HG02885 (cell line): ENCODE data around the gene LSM14B.

ENCODE experiments used
- ATAC-seq: cut with Tn5 transposase; IDR thresholded peaks from one replicate; pipeline ENCODE4 v1.9.1; 2021; ENCODE audit warnings: mild to moderate bottlenecking; ENCODE audit not compliant: unreplicated experiment, poor library complexity

The LSM14B gene

DNA sequence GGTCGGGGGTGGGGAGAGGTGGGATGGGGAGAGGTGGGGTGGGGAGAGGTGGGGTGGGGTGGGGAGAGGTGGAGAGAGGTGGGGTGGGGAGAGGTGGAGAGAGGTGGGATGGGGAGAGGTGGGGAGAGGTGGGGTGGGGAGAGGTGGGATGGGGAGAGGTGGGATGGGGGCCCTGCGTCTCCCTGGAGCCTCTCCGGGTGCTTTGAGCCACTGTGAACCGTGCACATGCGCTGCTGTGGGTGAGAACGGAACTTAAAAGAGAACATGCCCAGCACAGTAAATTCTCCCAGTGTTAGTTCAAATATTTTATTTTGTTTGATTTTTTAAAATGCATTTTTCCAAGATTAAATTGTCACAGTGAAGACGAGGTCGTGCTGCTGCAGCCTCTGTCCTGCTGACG, 38.0 kb downstream of the LSM14B start:
- ATAC-seq = no peak

- ATAC-seq = no peak
Measured at GRCh38 chr20:62160876-62161275, 38.6 kb downstream of the LSM14B start.

DNA sequence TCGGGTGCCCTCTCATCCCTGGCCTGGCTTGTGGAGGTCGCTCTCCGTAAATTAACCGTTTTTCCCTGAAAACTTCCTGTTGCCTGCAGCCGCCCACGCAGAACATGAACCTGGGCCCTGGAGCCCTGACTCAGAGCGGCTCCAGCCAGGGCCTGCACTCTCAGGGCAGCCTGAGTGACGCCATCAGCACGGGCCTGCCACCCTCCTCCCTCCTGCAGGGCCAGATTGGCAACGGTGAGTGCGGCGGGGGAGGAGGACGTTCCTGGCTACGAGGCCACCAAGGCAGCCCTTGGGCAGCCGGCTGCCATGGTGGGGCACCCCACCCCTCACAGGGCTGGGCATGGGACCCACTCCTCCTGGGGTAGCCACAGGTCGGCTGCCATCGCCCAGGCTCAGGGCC, 39.1 kb downstream of the LSM14B start:
- ATAC-seq = no peak

GRCh38 chr20:62162765-62163484, 40.6 kb downstream of the LSM14B start:
- ATAC-seq = no peak

GRCh38 chr20:62163485-62163865, 41.2 kb downstream of the LSM14B start:
- no peak for ATAC-seq

DNA sequence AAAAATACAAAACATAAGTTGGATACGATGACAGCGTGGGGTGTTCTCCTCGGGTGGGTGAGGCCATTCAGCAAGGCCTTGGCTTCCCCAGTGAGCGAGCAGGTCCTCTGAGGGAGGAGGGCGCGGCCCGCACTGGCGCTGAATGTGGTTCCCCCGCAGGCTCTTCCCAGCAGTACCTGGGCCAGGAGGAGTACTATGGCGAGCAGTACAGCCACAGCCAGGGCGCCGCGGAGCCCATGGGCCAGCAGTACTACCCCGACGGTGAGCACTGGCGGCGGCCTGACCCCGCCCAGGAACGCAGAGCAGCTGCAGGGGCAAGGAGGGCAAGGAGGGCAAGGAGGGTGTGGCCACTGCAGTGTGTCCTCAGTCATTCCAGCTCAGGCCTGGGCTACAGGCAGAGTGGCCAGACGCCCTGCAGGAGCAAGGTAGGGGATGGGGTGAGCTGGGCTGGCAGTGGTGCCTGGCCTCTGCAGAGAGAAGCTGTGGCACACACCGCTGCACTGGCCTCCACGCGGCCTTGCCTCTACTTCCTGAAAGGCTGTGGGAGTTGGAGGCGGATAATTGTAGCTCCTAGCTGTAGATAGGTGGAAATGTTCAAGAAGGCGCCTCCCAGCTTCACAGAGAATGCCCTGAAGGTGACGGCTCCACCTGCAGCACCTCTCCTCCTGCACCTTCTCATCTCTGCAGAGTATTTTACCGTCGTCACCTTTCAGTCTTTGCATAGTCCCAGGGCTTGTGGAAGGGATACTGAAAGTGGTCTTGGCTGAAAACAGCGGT, 41.9 kb downstream of the LSM14B start:
- no peak for ATAC-seq

DNA sequence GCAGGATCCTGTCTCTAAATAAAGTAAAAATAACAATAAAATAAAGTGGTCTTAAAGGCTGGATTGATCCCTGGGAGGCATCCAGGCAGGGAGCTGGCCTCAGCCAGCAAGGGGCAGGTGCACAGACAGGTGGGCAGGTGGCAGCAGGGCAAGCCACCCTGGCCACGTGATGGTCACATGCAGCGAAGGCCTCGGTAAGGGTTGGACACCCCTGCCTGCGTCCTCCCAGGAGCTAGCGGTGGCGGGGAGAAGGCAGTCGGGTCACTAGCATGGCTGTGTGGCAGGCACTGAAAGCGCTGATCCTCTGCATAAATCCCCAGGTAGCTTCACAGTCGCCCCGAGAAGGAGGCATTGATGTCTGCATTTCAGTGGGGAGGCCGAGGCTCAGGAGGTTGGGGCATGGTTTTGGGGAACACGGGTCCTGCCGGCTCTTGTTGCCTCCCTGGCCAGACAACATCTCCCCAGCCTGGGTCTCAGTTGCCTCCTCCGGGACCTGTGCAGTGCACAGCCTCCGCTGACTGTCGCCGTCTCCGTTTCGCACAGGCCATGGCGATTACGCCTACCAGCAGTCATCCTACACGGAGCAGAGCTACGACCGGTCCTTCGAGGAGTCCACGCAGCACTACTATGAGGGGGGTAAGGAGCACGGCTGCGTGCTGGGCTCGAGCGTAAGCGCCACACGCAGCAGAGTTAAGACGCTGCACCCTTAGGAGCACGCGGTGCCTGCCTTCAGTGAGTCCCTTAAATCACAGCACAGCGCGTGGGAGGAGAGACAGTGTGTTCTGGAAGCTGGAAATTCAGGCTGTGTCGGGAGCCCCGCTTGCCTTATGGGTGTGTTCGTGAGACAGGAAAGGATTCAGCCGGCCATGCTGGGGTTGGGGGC, 42.8 kb downstream of the LSM14B start:
- ATAC-seq = no peak

- no peak for ATAC-seq
Measured at GRCh38 chr20:62165762-62166399, 43.6 kb downstream of the LSM14B start.

DNA sequence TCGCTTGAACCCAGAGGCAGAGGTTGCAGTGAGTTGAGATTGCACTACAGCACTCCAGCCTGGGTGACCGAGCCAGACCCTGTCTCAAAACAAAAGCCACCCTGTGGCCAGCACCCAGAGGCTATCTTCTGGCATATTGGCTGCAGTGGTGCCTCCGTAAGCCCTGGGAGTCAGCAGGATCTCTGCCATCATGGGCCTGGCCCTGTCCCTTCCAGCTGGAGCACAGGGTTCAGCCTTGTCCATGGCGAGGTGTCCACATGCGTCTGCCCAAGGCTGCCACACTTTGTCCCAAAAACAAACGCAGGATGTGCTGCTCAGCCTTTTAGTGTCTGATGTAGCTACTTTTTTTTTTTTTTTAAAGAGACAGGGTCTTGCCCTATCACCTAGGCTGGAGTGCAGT, 45.2 kb downstream of the LSM14B start:
- ATAC-seq = no peak

DNA sequence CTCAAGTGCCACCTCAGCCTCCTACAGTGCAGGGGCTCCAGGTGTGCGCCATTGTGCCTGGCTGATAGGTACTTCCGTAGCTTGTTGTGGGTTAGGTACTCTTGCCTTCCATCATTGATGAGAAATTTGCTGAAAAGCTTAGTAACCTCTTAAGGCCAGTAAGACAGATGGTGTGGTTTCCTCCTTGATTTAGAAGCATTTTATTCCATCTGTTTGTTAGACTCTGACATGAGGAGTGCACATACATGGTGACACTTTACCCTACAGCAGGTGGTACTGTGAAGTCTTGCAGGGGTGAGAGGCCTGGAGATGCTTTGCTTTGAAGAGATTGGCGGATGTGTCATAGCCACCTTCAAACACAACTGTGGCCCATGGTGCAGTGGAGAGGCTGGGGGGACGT, 45.8 kb downstream of the LSM14B start:
- ATAC-seq = no peak

- ATAC-seq = no peak
Measured at GRCh38 chr20:62168890-62169435, 46.7 kb downstream of the LSM14B start.

GRCh38 chr20:62170536-62170935, 48.3 kb downstream of the LSM14B start:
- ATAC-seq = no peak

DNA sequence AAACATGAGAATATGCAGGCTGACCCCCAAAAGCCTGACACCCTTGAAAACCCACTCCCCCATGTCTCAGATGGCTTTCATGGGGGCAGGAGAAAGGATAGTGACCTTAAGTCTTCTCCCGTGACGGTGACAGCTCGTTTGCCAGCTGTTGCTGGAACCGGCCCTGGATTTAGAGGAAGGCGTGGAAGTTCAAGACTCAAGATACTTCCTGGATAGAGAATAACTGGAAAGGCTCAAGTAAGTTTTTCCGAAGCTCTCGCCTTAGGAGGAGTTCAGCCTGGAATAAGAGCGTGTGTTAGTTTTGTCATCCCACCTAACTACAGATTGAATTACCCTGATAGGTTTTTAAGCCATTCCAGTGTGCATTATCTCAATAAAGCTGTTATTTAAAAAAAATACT, 49.0 kb downstream of the LSM14B start:
- no peak for ATAC-seq

DNA sequence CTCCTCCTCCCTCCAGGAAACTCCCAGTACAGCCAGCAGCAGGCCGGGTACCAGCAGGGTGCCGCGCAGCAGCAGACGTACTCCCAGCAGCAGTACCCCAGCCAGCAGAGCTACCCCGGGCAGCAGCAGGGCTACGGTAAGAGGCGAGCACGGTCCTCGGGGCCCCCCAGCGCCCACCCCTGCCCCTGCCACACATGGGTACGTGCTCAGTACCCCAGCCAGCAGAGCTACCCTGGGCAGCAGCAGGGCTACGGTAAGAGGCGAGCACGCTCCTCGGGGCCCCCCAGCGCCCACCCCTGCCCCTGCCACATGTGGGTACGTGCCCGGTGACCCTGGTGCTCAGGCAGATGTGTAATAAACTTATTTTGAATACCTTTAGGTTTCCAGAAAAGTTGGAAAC, 50.4 kb downstream of the LSM14B start:
- ATAC-seq = no peak

DNA sequence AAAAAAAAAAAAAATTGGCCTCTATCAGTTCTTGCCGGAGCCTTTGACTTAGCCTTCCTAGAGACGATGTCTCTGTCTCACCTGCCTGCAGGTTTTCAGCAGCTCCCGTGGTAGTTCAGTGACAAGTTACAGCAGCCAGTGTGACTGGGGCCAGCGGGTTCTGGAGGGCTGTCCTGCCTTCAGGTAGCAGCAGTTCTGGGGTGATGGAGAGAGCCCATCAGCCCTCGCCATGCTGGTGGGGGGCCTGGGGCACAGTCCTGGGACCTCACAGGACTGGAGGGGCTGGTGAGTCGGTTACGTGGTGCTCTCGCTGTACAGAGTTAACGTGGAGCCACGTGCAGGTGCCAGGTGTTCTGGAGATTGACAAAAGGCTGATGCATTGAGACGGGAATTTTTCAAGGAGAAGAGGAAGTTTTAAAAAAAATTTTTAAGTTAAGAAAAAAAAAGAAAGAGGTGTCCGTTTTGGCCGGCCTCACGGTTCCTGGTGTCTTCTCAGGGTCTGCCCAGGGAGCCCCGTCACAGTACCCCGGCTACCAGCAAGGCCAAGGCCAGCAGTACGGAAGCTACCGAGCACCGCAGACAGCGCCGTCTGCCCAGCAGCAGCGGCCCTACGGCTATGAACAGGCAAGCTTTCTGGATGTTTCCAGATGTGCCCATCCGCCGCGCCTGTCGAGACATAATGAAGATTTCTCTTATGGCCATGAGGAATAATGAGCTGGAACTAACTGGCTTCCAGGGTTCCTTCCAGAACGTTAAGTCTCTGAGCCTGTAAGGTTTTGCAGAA, 51.9 kb downstream of the LSM14B start:
- ATAC-seq = no peak

- no peak for ATAC-seq
Measured at GRCh38 chr20:62174870-62175624, 52.8 kb downstream of the LSM14B start.

GRCh38 chr20:62175711-62176110, 53.4 kb downstream of the LSM14B start:
- no peak for ATAC-seq

DNA sequence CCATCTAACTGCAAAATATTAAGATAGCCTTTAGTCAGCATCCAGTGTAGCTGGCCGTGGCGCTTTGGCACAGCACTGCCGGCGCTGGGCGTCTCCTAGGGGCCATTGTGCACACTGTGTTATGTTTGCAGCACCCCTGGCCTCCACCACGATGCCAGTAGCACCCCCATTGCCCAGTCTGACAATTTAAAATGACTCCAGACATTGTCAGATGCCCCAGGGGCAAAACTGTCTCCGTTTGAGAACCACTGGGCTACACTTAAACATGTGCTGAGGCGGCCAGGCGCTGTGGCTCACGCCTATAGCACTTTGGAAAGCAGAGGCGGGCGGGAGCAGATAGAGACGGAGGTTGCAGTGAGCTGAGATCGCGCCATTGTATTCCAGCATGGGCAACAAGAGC, 54.6 kb downstream of the LSM14B start:
- ATAC-seq = no peak

- ATAC-seq = no peak
Measured at GRCh38 chr20:62177307-62177706, 55.0 kb downstream of the LSM14B start.
